Erythroblast (primary cell): Measurements from ENCODE around the gene SCAMP4.

Experiments
- GATA1 ChIP-seq: IDR thresholded peaks from 2 replicates; pipeline ENCODE4 v1.6.1; 2011; ENCODE audit warnings: low read depth, mild to moderate bottlenecking, control low read depth, low read length, moderate library complexity
- POLR2A ChIP-seq: IDR thresholded peaks from 2 replicates; pipeline ENCODE4 v1.6.1; 2011; ENCODE audit warnings: mild to moderate bottlenecking, low read length

GRCh38 chr19:1921326-1921725, 16.1 kb downstream of the SCAMP4 start:
- TF ChIP-seq POLR2A (no peak), GATA1 (no peak)
